Neural cell (in vitro differentiated cells): ENCODE data around the gene APMAP. TPM values are rescaled to one million over a fixed set of nuclear protein-coding genes. Genes with fewer than 3 reads are reported as not detected.

ENCODE experiments used
- H2AFZ ChIP-seq: fragments of 200-600, 300-800 bp; sonication (generic), shearing (Covaris generic); 2 replicates; pipeline ENCODE4 v1.6.0; 2014; ENCODE audit warnings: low read depth, mild to moderate bottlenecking, antibody characterized with exemption, low read length, moderate library complexity
- H3F3A ChIP-seq: fragments of 200-600 bp; shearing (Covaris generic); 2 replicates; pipeline ENCODE4 v1.6.1; 2016; ENCODE audit warnings: mild to moderate bottlenecking, moderate library complexity, mixed read lengths, antibody characterized with exemption, low read length; ENCODE audit not compliant: insufficient read depth, poor library complexity, severe bottlenecking
- H3K27ac ChIP-seq: fragments of 200-600, 300-800 bp; sonication (generic), shearing (Covaris generic); 2 replicates; pipeline ENCODE4 v1.5.1; 2014; ENCODE audit warnings: mild to moderate bottlenecking, low read length, moderate library complexity
- H3K27me3 ChIP-seq: fragments of 300-800, 200-600 bp; sonication (generic), shearing (Covaris generic); 2 replicates; pipeline ENCODE4 v1.6.0; 2014; ENCODE audit warnings: mild to moderate bottlenecking, low read depth, low read length, moderate library complexity; ENCODE audit not compliant: insufficient read depth
- H3K36me3 ChIP-seq: fragments of 300-800, 200-600 bp; sonication (generic), shearing (Covaris generic); 2 replicates; pipeline ENCODE4 v1.5.1; 2014; ENCODE audit warnings: mild to moderate bottlenecking, antibody characterized with exemption, low read length, moderate library complexity; ENCODE audit not compliant: insufficient read depth
- H3K4me2 ChIP-seq: fragments of 300-800, 200-600 bp; sonication (generic), shearing (Covaris generic); 2 replicates; pipeline ENCODE4 v1.6.0; 2014; ENCODE audit warnings: mild to moderate bottlenecking, low read length
- H3K4me3 ChIP-seq: fragments of 300-800, 200-600 bp; sonication (generic), shearing (Covaris generic); 2 replicates; pipeline ENCODE4 v1.5.1; 2014; ENCODE audit warnings: mild to moderate bottlenecking, low read length, moderate library complexity
- H3K79me2 ChIP-seq: fragments of 200-600 bp; shearing (Covaris generic); replicated peaks from 2 replicates; pipeline ENCODE4 v1.6.0; 2014; ENCODE audit warnings: mild to moderate bottlenecking, low read length, moderate library complexity; ENCODE audit not compliant: insufficient read depth
- H3K9ac ChIP-seq: fragments of 300-800, 200-600 bp; sonication (generic), shearing (Covaris generic); 2 replicates; pipeline ENCODE4 v1.6.1; 2016; ENCODE audit warnings: mild to moderate bottlenecking, low read length, mixed read lengths
- H3K9me2 ChIP-seq: fragments of 200-600 bp; shearing (Covaris generic); 2 replicates; pipeline ENCODE4 v1.6.1; 2016; ENCODE audit warnings: mild to moderate bottlenecking, low read length, mixed read lengths; ENCODE audit not compliant: insufficient read depth
- H3K9me3 ChIP-seq: fragments of 200-600, 300-800 bp; sonication (generic), shearing (Covaris generic); 2 replicates; pipeline ENCODE4 v1.6.1; 2016; ENCODE audit warnings: mild to moderate bottlenecking, mixed run types, low read length, moderate library complexity, mixed read lengths
- H4K20me1 ChIP-seq: fragments of 200-600 bp; shearing (Covaris generic); 2 replicates; pipeline ENCODE4 v1.6.1; 2016; ENCODE audit warnings: mild to moderate bottlenecking, mixed run types; ENCODE audit not compliant: insufficient read depth
- EP300 ChIP-seq: fragments of 450-650 bp; conservative IDR thresholded peaks from 2 replicates; pipeline ENCODE4 v1.6.1; 2014; ENCODE audit warnings: antibody characterized with exemption, mild to moderate bottlenecking, moderate library complexity; ENCODE audit not compliant: poor library complexity, severe bottlenecking
- EZH2 ChIP-seq: fragments of 200-600, 300-800 bp; shearing (Covaris generic), sonication (generic); IDR thresholded peaks from 2 replicates; pipeline ENCODE4 v1.6.1; 2014; ENCODE audit warnings: antibody characterized with exemption, low read length, borderline replicate concordance, mild to moderate bottlenecking; ENCODE audit not compliant: insufficient read depth, poor library complexity, severe bottlenecking
- MXI1 ChIP-seq: fragments of 450-650 bp; conservative IDR thresholded peaks from 2 replicates; pipeline ENCODE4 v1.6.1; 2014; ENCODE audit warnings: antibody characterized with exemption, mild to moderate bottlenecking; ENCODE audit not compliant: poor library complexity, severe bottlenecking
- POLR2AphosphoS5 ChIP-seq: IDR thresholded peaks from 2 replicates; pipeline ENCODE4 v1.6.1; 2012
- RAD21 ChIP-seq: fragments of 450-650 bp; conservative IDR thresholded peaks from 2 replicates; pipeline ENCODE4 v1.6.1; 2014; ENCODE audit warnings: antibody characterized with exemption, mild to moderate bottlenecking, moderate library complexity
- SMC3 ChIP-seq: fragments of 450-650 bp; conservative IDR thresholded peaks from 2 replicates; pipeline ENCODE4 v1.6.1; 2014; ENCODE audit warnings: antibody characterized with exemption, mild to moderate bottlenecking, moderate library complexity; ENCODE audit not compliant: poor library complexity
- TAF1 ChIP-seq: IDR thresholded peaks from 2 replicates; pipeline ENCODE4 v1.6.1; 2012; ENCODE audit warnings: low read depth
- polyA plus RNA-seq: library from polyadenylated mRNA; depleted of rRNA; stranded (reverse); fragments of >200 nt; gene quantifications from 2 replicates; pipeline ENCODE4 v1.2.3, GENCODE V29; 2014
- TF ChIP-seq, protein P1 (sequence below): fragments of 450-650 bp; IDR thresholded peaks from 2 replicates; pipeline ENCODE4 v1.5.1; 2014; ENCODE audit warnings: antibody characterized with exemption, mild to moderate bottlenecking, moderate library complexity; ENCODE audit not compliant: poor library complexity, severe bottlenecking
- TF ChIP-seq, protein P2 (sequence below): IDR thresholded peaks from 2 replicates; pipeline ENCODE4 v1.6.1; 2012; ENCODE audit warnings: borderline replicate concordance

The APMAP gene
- polyA plus RNA-seq, 1 donor from 2014 or later = 140 TPM

DNA sequence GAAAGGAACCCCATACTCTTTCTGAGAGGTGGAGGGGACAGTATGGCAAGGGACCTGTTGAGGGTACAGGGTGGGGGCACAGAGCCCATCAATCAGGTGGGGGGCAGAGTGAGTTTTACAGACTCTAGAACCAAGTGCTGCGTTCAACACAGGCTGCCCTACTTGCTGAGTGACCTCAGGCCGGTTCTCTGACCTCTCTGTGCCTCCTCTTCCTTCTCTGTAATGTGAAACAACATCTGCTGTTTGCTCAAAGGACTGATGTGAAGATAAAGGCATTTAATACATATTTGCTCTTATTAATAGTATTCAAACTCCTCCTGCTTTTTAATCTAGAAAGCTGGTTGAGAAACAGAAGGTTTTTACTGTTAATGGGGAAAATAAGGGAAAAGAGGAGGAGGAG lies 25.9 kb upstream of the APMAP start:
- Histone ChIP-seq H3K9me2 (no peaks in the 10 kb centered on the region), H3K79me2 (no peaks in the 10 kb centered on the region), H3K27me3 (no peaks in the 10 kb centered on the region), H3F3A (no peaks in the 10 kb centered on the region), H3K4me2 (no peak overlapping the region), H4K20me1 (no peaks in the 10 kb centered on the region), H3K9me3 (no peaks in the 10 kb centered on the region), H3K4me3 (no peak overlapping the region), H3K9ac (no peak overlapping the region), H3K27ac (no peak overlapping the region), H3K36me3 (no peaks in the 10 kb centered on the region), H2AFZ (no peak overlapping the region)
- no peak for TF ChIP-seq SMC3
- no peak for TF ChIP-seq RAD21
- no peak for TF ChIP-seq MXI1
- TF ChIP-seq, protein P1, sequence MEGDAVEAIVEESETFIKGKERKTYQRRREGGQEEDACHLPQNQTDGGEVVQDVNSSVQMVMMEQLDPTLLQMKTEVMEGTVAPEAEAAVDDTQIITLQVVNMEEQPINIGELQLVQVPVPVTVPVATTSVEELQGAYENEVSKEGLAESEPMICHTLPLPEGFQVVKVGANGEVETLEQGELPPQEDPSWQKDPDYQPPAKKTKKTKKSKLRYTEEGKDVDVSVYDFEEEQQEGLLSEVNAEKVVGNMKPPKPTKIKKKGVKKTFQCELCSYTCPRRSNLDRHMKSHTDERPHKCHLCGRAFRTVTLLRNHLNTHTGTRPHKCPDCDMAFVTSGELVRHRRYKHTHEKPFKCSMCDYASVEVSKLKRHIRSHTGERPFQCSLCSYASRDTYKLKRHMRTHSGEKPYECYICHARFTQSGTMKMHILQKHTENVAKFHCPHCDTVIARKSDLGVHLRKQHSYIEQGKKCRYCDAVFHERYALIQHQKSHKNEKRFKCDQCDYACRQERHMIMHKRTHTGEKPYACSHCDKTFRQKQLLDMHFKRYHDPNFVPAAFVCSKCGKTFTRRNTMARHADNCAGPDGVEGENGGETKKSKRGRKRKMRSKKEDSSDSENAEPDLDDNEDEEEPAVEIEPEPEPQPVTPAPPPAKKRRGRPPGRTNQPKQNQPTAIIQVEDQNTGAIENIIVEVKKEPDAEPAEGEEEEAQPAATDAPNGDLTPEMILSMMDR = no peak
- no peak for TF ChIP-seq POLR2AphosphoS5
- no peak for TF ChIP-seq TAF1
- TF ChIP-seq, protein P2, sequence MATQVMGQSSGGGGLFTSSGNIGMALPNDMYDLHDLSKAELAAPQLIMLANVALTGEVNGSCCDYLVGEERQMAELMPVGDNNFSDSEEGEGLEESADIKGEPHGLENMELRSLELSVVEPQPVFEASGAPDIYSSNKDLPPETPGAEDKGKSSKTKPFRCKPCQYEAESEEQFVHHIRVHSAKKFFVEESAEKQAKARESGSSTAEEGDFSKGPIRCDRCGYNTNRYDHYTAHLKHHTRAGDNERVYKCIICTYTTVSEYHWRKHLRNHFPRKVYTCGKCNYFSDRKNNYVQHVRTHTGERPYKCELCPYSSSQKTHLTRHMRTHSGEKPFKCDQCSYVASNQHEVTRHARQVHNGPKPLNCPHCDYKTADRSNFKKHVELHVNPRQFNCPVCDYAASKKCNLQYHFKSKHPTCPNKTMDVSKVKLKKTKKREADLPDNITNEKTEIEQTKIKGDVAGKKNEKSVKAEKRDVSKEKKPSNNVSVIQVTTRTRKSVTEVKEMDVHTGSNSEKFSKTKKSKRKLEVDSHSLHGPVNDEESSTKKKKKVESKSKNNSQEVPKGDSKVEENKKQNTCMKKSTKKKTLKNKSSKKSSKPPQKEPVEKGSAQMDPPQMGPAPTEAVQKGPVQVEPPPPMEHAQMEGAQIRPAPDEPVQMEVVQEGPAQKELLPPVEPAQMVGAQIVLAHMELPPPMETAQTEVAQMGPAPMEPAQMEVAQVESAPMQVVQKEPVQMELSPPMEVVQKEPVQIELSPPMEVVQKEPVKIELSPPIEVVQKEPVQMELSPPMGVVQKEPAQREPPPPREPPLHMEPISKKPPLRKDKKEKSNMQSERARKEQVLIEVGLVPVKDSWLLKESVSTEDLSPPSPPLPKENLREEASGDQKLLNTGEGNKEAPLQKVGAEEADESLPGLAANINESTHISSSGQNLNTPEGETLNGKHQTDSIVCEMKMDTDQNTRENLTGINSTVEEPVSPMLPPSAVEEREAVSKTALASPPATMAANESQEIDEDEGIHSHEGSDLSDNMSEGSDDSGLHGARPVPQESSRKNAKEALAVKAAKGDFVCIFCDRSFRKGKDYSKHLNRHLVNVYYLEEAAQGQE = no peak
- no peak for TF ChIP-seq EZH2
- no peak for TF ChIP-seq EP300

DNA sequence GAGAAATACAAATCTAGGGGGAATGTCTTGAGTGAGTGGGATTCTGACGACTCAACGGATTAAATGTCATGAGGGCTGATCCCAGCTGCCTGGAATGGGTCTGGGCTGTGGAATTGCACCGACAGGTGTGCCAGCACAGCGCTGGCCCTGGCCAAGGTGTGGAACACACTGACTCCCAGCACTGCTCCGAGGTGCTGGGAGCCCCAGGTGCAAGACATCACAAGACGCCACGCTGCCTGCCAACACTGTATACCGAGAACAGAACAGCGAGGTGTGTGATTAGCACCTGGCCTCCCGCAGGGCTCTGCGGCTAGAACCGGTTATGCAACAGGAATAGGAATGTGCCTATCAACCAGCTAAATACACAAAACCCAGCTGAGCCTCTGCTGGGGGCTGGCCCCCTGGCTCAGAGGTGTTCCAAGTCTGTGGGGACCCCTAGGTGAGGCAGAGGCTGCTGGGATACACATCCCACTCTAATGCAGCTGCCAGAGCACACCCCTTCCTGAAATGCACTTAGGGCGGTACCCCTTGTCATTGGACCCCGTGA lies 24.8 kb upstream of the APMAP start:
- H3K9ac ChIP-seq = no peak overlapping the region
- H2AFZ ChIP-seq = no peak overlapping the region
- H3K9me2 ChIP-seq = no peaks in the 10 kb centered on the region
- H3K27ac ChIP-seq = no peak overlapping the region
- TF ChIP-seq SMC3 (no peak), RAD21 (no peak), EP300 (no peak), EZH2 (no peak)
- TF ChIP-seq, protein P1 = no peak
- TF ChIP-seq, protein P2 = no peak
- no peaks in the 10 kb centered on the region for H4K20me1 ChIP-seq
- H3F3A ChIP-seq = no peaks in the 10 kb centered on the region
- no peaks in the 10 kb centered on the region for H3K36me3 ChIP-seq
- no peaks in the 10 kb centered on the region for H3K27me3 ChIP-seq
- H3K4me2 ChIP-seq = no peak overlapping the region
- H3K9me3 ChIP-seq = no peaks in the 10 kb centered on the region
- no peak overlapping the region for H3K4me3 ChIP-seq
- H3K79me2 ChIP-seq = no peaks in the 10 kb centered on the region
